Loucy (cell line): Measurements from ENCODE around the gene PKNOX2.

Experiments used
- H2AFZ ChIP-seq: fragments of 200-600 bp; sonication (generic); 2 replicates; pipeline ENCODE4 v1.6.0; 2016; ENCODE audit warnings: antibody characterized with exemption, mild to moderate bottlenecking, low read length, moderate library complexity
- H3F3A ChIP-seq: fragments of 200-600 bp; 2 replicates; pipeline ENCODE4 v1.6.0; 2016; ENCODE audit warnings: antibody characterized with exemption, low read depth, mild to moderate bottlenecking
- H3K27me3 ChIP-seq: fragments of 200-600 bp; sonication (generic); 2 replicates; pipeline ENCODE4 v1.6.1; 2014; ENCODE audit warnings: low read length, mild to moderate bottlenecking; ENCODE audit not compliant: insufficient read depth, poor library complexity, severe bottlenecking
- H3K36me3 ChIP-seq: fragments of 200-600 bp; sonication (generic); 2 replicates; pipeline ENCODE4 v1.6.1; 2016; ENCODE audit warnings: low read length; ENCODE audit not compliant: insufficient read depth
- H3K4me1 ChIP-seq: fragments of 200-600 bp; sonication (generic); 2 replicates; pipeline ENCODE4 v1.5.1; 2014; ENCODE audit warnings: low read length, mild to moderate bottlenecking; ENCODE audit not compliant: insufficient read depth, poor library complexity, severe bottlenecking
- H3K4me2 ChIP-seq: fragments of 200-600 bp; sonication (generic); 2 replicates; pipeline ENCODE4 v1.6.0; 2014; ENCODE audit warnings: antibody characterized with exemption, low read length, low read depth, mild to moderate bottlenecking; ENCODE audit not compliant: poor library complexity, severe bottlenecking
- H3K4me3 ChIP-seq: fragments of 200-600 bp; sonication (generic); 2 replicates; pipeline ENCODE4 v1.5.1; 2014; ENCODE audit warnings: low read length, mild to moderate bottlenecking, mixed read lengths; ENCODE audit not compliant: poor library complexity, severe bottlenecking
- H3K79me2 ChIP-seq: fragments of 200-600 bp; sonication (generic); 2 replicates; pipeline ENCODE4 v1.6.1; 2014; ENCODE audit warnings: low read length; ENCODE audit not compliant: insufficient read depth
- H3K9ac ChIP-seq: fragments of 200-600 bp; sonication (generic); 2 replicates; pipeline ENCODE4 v1.6.0; 2014; ENCODE audit warnings: mild to moderate bottlenecking, low read depth, low read length, moderate library complexity; ENCODE audit not compliant: poor library complexity, severe bottlenecking
- H3K9me2 ChIP-seq: fragments of 200-600 bp; sonication (generic); replicated peaks from 2 replicates; pipeline ENCODE4 v1.6.1; 2016; ENCODE audit warnings: low read depth, low read length, mixed read lengths
- H3K9me3 ChIP-seq: fragments of 200-600 bp; sonication (generic); 2 replicates; pipeline ENCODE4 v1.6.1; 2014; ENCODE audit warnings: mild to moderate bottlenecking, antibody characterized with exemption, low read length, low read depth; ENCODE audit not compliant: insufficient read depth
- H4K20me1 ChIP-seq: fragments of 200-600 bp; sonication (generic); 2 replicates; pipeline ENCODE4 v1.6.0; 2014; ENCODE audit warnings: antibody characterized with exemption, low read length, mild to moderate bottlenecking; ENCODE audit not compliant: insufficient read depth, poor library complexity, severe bottlenecking
- EZH2phosphoT487 ChIP-seq: fragments of 200-600 bp; IDR thresholded peaks from 2 replicates; pipeline ENCODE4 v1.6.1; 2018; ENCODE audit warnings: antibody characterized with exemption, mild to moderate bottlenecking, moderate library complexity, borderline replicate concordance
- TF ChIP-seq, protein P1 (sequence below): fragments of 200-600 bp; sonication (generic); conservative IDR thresholded peaks from 2 replicates; pipeline ENCODE4 v1.5.1; 2014; ENCODE audit warnings: mild to moderate bottlenecking, antibody characterized with exemption, low read length

Gene PKNOX2

DNA sequence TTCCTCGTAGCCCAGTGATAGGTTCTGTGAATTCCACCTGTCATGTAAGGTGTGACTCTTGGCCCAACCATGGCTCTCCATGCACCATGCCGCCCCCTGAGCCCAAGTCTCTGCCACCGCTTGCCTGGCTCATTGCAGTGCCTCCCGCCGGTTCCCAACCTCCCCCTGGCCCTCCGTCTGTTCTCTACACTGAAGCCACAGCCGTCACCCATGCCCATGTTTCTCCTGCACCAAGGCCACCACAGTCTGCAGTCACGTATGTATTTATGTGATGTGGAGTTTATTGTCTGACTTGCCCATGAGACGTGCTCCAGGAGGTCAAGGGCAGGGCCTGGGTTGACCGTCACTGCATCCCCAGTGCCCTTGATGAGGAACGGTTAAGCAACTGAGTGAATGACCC is 35.9 kb downstream of the PKNOX2 start:
- Histone ChIP-seq H3K27me3 (no peaks in the 10 kb centered on the region), H3K4me1 (no peaks in the 10 kb centered on the region), H3K9ac (no peak overlapping the region), H3K79me2 (no peaks in the 10 kb centered on the region), H3K36me3 (no peaks in the 10 kb centered on the region), H3K9me2 (no peaks in the 10 kb centered on the region), H2AFZ (no peak overlapping the region), H3F3A (no peaks in the 10 kb centered on the region), H3K4me2 (no peak overlapping the region), H4K20me1 (no peaks in the 10 kb centered on the region), H3K4me3 (no peak overlapping the region), H3K9me3 (no peaks in the 10 kb centered on the region)
- no peak for TF ChIP-seq EZH2phosphoT487
- TF ChIP-seq, protein P1, sequence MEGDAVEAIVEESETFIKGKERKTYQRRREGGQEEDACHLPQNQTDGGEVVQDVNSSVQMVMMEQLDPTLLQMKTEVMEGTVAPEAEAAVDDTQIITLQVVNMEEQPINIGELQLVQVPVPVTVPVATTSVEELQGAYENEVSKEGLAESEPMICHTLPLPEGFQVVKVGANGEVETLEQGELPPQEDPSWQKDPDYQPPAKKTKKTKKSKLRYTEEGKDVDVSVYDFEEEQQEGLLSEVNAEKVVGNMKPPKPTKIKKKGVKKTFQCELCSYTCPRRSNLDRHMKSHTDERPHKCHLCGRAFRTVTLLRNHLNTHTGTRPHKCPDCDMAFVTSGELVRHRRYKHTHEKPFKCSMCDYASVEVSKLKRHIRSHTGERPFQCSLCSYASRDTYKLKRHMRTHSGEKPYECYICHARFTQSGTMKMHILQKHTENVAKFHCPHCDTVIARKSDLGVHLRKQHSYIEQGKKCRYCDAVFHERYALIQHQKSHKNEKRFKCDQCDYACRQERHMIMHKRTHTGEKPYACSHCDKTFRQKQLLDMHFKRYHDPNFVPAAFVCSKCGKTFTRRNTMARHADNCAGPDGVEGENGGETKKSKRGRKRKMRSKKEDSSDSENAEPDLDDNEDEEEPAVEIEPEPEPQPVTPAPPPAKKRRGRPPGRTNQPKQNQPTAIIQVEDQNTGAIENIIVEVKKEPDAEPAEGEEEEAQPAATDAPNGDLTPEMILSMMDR, result no peak

DNA sequence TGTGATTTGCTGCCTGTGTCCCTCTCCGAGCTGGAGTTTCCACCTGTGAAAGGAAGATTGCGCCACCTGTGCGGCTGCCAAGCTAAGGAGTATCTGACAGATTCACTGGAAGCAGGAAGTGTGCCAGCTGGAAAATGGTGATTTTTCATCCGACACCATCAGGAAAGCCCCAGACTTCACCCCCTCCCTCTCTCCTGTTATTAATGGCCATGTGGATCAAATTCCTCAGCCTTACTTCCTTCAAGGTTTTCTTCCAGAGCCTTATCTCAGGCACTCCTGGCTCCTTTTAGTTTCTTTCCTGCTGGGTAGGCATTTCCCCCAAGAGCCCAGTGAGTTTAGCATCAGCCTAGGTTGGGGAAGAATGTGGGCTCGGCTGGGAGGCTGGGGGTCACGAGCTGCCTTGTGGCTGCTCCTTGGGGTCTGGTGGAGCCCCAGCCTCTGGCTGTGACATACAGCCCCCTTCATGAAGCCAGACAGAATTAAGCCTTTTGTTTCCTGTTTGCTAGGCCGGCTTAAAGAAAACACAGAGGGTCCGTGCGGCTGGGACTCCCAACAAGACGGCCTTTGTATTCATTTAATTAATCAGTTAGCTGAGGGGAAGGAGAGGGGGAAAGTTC is 37.1 kb downstream of the PKNOX2 start:
- Histone ChIP-seq H3K9me2 (no peaks in the 10 kb centered on the region), H3K4me3 (no peak overlapping the region), H3K9ac (no peak overlapping the region), H3K27me3 (no peaks in the 10 kb centered on the region), H3K4me1 (no peaks in the 10 kb centered on the region), H4K20me1 (no peaks in the 10 kb centered on the region), H3K36me3 (no peaks in the 10 kb centered on the region), H2AFZ (no peak overlapping the region), H3K79me2 (no peaks in the 10 kb centered on the region), H3K9me3 (no peaks in the 10 kb centered on the region), H3K4me2 (no peak overlapping the region), H3F3A (no peaks in the 10 kb centered on the region)
- TF ChIP-seq, protein P1, result no peak

DNA sequence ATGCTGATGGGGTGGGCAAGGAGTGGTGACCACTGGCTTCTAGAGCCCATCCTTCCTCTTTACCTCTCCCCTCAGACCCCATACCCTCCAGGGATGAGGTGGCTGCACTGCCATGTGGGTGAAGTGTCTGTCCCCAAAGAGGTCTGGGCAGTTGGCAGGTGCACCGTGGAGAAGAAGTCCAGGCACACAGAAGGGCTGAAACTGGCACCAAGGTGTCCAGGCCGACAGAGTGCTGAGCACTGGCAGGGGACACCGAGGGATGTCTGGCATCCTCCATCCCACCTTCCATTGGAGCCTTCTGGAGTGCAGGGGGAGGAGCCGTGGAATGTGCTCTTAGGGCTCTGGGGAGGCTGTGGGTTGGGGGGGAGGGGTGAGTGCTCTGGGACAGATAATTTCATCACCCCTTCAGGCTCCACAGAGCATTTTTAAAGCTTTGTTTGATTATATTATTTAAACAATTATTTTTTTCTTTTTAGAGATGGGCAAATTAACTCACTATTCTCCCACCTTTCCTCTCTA is 37.9 kb downstream of the PKNOX2 start:
- H3K9me2 ChIP-seq, result no peaks in the 10 kb centered on the region
- no peaks in the 10 kb centered on the region for H3K9me3 ChIP-seq
- no peak for TF ChIP-seq EZH2phosphoT487
- TF ChIP-seq, protein P1, result no peak
- no peak overlapping the region for H3K4me3 ChIP-seq
- H3K4me2 ChIP-seq, result no peak overlapping the region
- H2AFZ ChIP-seq, result no peak overlapping the region
- no peaks in the 10 kb centered on the region for H4K20me1 ChIP-seq
- H3F3A ChIP-seq, result no peaks in the 10 kb centered on the region
- H3K4me1 ChIP-seq, result no peaks in the 10 kb centered on the region
- no peaks in the 10 kb centered on the region for H3K79me2 ChIP-seq
- no peaks in the 10 kb centered on the region for H3K27me3 ChIP-seq
- H3K36me3 ChIP-seq, result no peaks in the 10 kb centered on the region
- H3K9ac ChIP-seq, result no peak overlapping the region
